Uterus (tissue), 2 donors: Measurements from ENCODE around the gene GNAT1.

Source experiments
- CTCF ChIP-seq, 4 experiments: fragments of 200-600 bp in 2 of 4; fragments of 450-650 bp in 2 of 4; sonication (generic) in 2 of 4; IDR thresholded peaks; one replicate each; pipeline ENCODE4 v1.5.1; 2016 to 2019; ENCODE audit warnings: antibody characterized with exemption in 4 of 4, mild to moderate bottlenecking in 2 of 4, moderate library complexity in 1 of 4
- POLR2A ChIP-seq, 2 donors: fragments of 450-650 bp; IDR thresholded peaks; one replicate each; pipeline ENCODE4 v1.6.1; 2016; ENCODE audit warnings: antibody characterized with exemption in 2 of 2, mild to moderate bottlenecking in 1 of 2, moderate library complexity in 1 of 2

- no peak for TF ChIP-seq CTCF (IDR thresholded peaks at IDR 0.05)
- no peak for TF ChIP-seq POLR2A (IDR thresholded peaks at IDR 0.05)
Observed at GRCh38 chr3:50205413-50206276, 14.2 kb downstream of the GNAT1 start.
